Endometrial microvascular endothelial cells (primary cell): Measurements from ENCODE around the gene HADHB. TPM values are rescaled to one million over a fixed set of nuclear protein-coding genes. Genes with fewer than 3 reads are reported as not detected.
"Not testable (repeated sequence)": the region's sequence is repeated elsewhere in the genome, so short reads cannot be mapped to it uniquely, and the experiment has no call there.

Experiments used
- in situ Hi-C: cut with HindIII; loops from 2 replicates; pipeline ENCODE4 v1.10.0; 2017; ENCODE audit warnings: low sequenced_read_pairs, low pct_unique_long_range_greater_than_20kb; ENCODE audit errors: inconsistent ontology term
- total RNA-seq: library from RNA; depleted of rRNA; stranded (reverse); fragments of >200 nt; gene quantifications from one replicate; pipeline ENCODE4 v1.2.3, GENCODE V29; 2015; ENCODE audit errors: inconsistent ontology term

The HADHB gene
- total RNA-seq, 1 donor from 2014 or later: 114 TPM

GRCh38 chr2:26241928-26242436, 2.8 kb upstream of the HADHB start:
- in situ Hi-C loops: no loop called here

GRCh38 chr2:26243470-26244308, 1.1 kb upstream of the HADHB start:
- in situ Hi-C loops: no loop called here

- in situ Hi-C loops: no loop called here
Observed at GRCh38 chr2:26245231-26245732, 543 bp downstream of the HADHB start.

- in situ Hi-C loops: no loop called here
Observed at GRCh38 chr2:26245810-26246209, 1.1 kb downstream of the HADHB start.

GRCh38 chr2:26246818-26247217, 2.1 kb downstream of the HADHB start:
- in situ Hi-C loops: no loop called here

GRCh38 chr2:26249625-26250024, 4.9 kb downstream of the HADHB start:
- in situ Hi-C loops: no loop called here

GRCh38 chr2:26251893-26252292, 7.2 kb downstream of the HADHB start:
- in situ Hi-C loops: no loop called here

- in situ Hi-C loops: no loop called here
Observed at GRCh38 chr2:26255759-26256384, 11.1 kb downstream of the HADHB start.

GRCh38 chr2:26258836-26259235, 14.1 kb downstream of the HADHB start:
- in situ Hi-C loops: not testable (repeated sequence)

GRCh38 chr2:26268213-26268612, 23.5 kb downstream of the HADHB start:
- in situ Hi-C loops: no loop called here

- in situ Hi-C loops: not testable (repeated sequence)
Observed at GRCh38 chr2:26268670-26269385, 24.1 kb downstream of the HADHB start.

GRCh38 chr2:26269571-26270158, 24.9 kb downstream of the HADHB start:
- in situ Hi-C loops: no loop called here

GRCh38 chr2:26270373-26270772, 25.6 kb downstream of the HADHB start:
- in situ Hi-C loops: no loop called here

GRCh38 chr2:26273501-26273900, 28.8 kb downstream of the HADHB start:
- in situ Hi-C loops: no loop called here

- in situ Hi-C loops: no loop called here
Observed at GRCh38 chr2:26274058-26274613, 29.4 kb downstream of the HADHB start.

- in situ Hi-C loops: no loop called here
Observed at GRCh38 chr2:26276484-26277227, 31.9 kb downstream of the HADHB start.

- in situ Hi-C loops: no loop called here
Observed at GRCh38 chr2:26279886-26280285, 35.1 kb downstream of the HADHB start.

- in situ Hi-C loops: no loop called here
Observed at GRCh38 chr2:26281226-26281625, 36.5 kb downstream of the HADHB start.
